Kidney capillary endothelial cell (primary cell): Measurements from ENCODE around the gene CTSD.

Experiments used
- DNase-seq: peaks from one replicate; pipeline ENCODE4 v3.0.0-alpha.2; 2018; ENCODE audit warnings: low spot score

The CTSD gene

DNA sequence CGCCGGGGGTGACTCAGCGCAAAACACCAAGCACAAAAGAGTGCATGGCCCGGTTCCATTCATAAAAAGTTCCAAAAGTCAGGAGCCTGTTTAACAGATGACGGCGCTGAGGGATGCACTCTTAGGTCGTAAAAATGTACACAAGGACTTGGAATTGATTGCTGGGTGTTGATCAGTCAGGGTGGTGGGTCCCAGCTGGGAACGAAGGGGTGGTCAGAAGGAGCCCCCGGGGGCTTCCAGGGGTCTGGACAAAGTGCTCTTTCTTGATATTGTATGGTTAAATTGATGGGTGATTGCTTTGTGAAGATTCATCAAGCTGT is 34.1 kb downstream of the CTSD start:
- no peak for DNase-seq

DNA sequence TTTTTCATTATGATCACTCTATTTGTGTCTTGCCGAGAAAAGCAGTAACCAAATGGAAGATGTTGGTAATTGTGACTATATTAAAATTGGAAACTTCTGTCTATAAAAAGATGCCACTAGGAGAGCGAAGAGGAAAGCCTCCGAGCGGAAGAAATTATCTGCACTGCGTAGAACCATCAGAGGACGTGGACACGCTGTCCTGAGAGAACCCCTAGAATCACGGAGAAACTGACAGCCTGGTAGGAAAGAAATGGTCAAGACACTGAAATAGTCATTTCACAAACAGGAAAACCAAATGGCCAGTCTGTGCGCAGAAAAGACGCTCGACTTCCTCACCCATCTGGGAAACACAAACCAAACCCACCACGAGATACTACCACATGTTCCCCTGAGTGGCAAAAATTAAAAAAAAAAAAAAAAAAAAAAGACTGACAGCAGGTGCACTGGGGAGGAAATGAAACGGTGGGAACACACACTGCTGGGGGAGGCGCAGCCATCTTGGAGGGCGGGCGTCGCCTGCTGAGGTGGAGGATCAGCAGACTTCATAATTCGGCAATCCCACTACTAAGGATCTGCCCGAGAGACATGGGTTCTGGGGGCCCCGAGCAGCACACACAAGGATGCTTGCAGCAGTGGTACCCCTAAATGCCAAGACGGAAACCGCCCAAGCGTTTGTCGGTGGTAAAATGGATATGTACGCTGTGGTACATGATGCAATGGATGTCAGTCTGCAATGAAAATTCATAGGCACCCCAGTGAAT is 34.6 kb downstream of the CTSD start:
- DNase-seq: no peak

DNA sequence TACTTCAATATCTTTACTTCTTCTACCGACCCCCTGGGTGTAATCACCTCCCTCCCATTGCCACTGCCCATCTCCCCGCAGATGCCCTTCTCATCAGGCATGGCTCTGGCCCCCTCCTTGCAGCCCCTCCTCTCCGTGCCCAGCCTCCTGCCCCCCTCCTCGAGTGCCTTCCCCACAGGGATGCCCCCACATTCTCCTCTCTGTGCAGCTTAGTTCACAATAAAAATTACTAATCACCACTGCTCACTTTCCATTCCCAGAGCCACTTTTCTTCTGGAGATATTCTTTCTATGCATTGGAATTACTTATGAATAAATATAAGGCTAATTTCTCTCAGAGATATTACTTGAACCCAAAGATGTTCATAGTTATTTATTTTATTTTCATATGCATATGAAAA is 35.4 kb downstream of the CTSD start:
- no peak for DNase-seq

DNA sequence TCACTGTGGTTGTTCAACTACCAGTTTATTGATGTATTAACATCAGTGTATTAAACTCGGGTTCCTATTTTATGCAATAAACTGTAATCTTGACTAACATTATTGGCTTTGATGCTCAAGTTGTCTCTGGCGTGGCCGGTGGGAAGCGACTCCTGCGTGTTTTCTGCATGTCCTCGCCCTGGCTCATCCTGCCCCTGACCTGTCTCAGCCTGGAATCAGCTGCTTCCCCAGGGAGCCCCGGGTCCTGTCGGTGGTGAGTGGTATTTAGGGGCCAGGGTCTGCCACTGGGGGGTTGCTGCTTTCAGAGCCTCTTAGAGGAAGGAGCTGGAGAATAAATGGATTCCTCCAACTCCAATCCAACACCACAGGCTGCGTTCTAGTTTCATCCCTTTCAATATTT is 35.9 kb downstream of the CTSD start:
- DNase-seq: no peak

DNA sequence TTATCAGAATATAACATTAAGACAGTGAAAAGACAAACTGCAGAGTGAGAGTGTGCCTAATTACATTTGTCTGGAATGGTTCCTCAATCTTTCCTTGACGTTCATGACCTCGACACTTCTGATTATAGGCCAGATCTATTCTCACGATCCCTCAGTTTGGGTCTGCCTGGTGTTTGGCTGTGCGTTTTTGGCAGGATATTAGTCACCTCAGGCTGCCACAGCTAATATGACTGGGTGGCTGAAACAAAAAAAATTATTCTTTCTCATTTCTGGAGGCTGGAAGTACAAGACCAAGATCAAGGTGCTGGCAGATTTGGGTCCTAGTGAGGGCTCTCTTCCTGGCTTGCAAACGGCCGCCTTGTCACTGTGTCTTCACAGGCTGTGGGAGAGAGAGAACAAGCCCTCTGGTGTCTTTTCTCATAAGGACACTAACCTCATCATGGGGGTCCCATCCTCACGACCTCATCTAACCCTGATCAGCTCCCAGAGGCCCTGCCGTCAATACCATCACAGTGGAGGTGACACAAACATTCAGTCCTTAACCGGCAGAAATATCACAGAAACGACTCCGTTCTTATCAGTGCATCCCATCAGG is 36.5 kb downstream of the CTSD start:
- no peak for DNase-seq

DNA sequence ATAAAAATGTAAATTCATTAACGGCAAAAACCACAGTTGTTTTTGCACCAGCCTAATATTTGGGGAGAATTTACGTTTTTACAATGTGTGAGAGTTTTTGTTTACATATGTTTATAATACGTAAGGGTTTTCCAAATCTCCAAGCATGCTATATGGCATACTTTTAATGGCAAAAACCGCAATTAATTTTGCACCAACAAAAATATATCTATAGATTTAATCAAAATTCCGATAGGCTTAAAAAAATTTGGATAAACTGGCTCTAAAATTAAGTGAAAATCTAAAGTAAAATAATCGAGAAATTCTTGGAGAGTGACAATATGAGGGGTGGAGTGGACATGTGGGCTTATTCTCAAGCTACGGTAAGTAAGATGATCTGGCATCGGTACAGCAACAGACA is 43.9 kb downstream of the CTSD start:
- no peak for DNase-seq

DNA sequence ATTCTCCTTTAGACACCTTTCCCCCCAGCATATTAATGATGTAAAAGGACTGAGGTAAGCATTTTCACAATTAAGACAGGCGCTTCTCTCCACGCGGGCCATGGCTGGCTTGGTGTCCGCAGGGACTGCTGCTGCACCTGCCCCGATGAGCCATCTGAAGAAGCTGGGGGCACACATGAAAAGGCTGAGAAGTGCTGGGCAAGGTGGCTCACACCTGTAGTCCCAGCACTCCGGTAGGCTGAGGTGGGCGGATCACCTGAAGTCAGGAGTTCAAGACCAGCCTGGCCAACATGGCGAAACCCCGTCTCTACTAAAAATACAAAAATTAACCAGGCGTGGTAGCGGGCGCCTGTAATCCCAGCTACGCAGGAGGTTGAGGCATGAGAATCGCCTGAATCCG is 45.4 kb downstream of the CTSD start:
- no peak for DNase-seq

DNA sequence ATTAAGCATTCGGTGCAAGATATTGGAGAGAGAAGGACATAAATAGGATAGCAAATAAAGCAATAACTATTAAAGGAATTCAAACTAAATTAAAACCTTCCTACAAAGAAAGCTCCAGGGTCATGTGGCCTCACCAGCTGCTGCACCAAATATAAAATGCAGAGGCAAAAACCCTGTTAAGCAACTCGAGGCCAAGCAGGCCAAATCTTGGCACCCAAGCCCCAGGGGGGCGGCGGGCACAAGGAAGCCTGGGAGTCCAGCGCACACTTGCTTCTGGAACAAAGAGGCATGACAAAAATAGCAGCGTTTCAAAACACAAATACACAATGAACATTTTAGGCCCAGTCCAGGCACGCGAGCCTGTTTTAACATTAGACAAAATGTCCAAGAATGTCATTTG is 46.0 kb downstream of the CTSD start:
- no peak for DNase-seq

DNA sequence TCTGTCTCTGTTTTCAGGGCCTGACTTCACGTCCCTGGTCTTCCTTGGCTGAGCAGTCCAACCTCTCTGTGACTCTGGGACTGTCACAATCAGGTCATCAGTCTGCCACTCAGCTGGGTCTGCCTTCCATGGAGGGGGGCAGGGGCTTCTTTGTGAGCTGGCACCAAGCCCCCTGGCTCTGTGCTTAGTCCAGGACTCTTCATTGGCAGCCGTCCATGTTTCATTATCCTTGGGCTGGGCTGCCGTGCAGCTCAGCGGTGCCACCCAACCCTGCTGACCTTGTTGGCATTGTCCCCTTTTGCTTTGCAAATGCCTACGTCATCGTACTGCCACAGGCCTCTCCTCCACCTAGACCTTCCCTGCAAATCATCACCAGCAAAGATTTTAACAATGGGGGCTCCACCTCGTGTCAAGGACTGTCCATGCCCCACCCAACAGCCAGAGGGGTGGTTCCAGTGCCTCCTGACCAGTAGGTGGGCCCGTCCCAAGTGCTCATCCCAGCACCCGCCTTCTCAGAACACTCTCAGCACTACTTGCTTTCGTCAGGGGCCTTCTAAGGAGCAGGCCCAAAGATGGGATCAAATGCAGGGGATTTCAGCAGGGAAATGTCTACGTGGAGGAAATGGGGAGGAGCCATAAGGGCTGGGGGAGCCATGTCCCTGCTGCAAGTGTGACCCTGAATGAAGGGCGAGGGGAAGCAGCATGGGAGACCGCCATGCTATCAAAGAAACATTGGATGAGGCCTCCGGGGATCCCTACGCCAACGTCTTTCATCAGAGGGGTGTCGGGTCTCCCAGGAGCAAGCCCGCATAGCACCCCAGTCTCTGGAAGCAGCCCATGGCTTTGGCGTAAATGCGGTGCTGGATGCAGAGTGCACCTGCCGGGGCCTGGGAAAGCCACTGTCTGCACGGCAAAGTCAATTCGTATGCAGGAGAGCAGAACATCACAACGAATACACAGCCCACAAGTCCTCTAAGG is 48.5 kb downstream of the CTSD start:
- DNase-seq: no peak

DNA sequence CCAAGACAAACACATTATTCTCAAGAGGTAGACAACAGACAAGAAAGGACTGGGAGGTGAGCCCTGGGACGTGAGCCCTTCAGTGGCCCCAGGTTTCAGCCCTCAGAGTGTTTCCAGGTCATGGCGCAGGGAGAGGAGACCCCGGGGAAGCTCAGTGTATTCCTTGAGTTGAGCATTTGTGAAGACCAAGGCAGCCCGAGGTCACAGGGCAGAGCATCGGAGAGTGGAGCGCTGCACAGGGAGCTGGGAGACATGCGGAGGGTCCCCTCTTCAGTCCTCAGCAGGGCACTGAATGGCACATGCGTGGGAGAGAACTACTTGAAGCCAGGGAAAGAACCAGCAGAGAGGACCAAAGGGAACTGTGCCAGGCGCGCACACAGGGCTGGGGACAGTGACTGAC is 55.0 kb downstream of the CTSD start:
- no peak for DNase-seq

DNA sequence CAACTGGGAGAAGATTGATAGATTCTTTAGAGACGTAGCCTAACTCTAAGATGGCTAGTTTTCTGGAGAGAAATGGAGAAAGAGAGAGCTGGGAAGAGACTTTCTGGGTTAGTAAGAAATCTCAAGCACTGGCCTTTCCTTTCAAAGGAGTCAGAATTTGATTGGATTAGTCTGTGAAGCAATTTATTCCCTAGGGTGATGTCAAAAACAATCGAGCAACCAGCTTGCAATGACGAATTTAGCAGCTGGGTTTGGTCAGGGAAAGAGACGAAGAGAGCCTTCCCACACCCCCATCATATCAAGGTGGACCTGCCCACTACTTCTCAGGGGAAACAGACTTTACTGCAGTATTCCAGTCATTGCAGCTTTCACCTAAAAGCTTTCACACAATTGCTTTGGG is 56.0 kb downstream of the CTSD start:
- DNase-seq: no peak

DNA sequence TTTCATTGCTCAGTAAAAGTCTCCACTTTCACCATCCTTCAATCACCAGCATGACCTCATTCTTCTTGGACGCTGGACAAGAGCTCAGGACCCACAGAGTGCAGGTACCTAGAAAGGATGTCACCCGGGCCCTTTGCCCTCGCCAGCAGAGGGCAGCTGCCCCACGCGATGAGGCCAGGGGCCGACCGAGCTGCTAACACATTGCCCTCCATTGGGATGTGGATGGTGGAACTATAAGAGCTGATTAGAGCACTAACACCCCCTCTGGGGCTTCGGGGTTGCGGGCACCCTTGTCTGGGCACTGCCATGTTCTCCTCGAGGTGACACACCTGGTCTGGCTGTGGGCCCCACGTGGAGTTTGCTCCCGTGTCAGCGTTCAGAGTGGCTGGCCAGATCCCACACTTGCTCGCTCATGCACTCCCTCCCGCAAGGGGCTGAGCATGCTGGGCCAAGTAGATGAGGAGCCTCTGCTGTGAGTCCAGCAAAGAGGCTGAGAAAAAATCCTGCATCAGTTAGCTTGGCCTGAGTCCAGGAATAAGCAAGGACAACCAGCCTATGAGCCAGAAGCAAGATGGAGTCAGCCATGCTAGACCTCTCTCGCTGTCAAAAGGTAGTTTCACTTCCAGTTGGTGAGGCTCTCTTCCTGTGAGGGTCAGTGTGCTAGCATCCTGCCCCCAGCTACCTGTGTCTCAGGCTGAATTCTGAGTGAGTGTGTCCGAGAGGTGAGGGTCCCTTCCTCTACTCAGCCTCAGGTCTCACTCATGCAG is 56.9 kb downstream of the CTSD start:
- DNase-seq: no peak

DNA sequence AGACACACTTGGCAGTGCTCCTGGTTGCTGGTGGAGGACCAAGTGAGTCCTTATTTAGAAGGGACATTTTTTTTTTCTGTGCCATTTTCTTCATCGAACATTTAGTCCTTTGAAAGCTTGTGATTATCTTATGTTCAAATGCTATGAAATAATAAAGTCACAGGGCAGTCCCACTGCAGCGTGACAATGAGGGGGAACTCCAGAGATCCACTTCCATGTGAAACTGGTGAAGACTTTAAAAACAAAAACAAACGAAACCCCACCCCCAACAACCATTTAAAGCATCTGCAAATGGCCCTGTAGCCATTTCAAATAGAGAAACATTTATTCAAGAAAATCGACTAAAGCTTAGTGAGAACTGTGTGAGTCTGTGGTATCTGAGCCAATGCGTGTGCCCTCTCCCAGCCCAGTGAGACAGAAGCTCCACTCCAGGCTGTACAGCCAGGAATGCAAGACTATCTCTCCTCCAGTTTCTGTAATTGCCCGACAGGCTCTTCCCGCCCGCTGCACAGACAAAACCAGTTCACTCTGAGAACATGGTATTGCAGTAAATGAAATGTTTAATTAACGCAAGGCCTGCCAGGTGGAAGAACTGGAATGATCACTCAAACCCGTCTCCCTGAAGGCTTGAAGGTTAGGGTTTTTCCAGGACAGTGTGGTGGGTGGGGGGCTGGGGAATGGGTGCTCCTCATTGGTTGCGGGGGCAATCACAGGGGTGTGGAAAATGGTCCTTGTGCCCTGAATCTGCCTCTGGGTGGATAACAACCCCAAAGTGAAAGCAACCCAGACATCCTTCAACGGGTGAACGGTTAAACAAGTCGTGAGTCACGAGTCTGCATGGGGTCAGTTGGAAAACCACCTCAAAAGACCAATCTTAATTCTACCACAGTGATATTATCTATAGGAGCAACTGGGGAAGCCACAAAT is 58.3 kb downstream of the CTSD start:
- DNase-seq: no peak

DNA sequence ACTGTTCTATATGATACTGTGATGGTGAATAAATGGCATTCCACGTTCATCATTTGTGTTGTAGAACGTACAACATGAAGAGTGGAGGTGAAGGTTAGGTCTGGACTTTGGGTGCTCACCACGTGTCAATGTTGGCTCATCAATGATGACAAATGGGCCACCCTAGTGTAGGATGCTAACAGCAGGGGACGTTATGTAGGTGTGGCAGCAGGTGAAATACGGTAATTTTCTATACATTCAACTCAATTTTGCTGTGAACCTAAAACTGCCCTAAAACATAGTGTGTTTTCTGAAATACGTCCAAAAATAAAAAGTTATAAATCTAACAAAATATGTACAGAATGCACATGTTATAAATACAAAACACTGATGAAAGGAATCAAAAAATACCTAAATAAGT is 60.6 kb downstream of the CTSD start:
- DNase-seq: no peak
